A549 (cell line): ENCODE results near the gene NDUFS8. TPM values are rescaled to one million over a fixed set of nuclear protein-coding genes. Genes with fewer than 3 reads are reported as not detected.

Source experiments
- ATOH8 ChIP-seq: fragments of 250-450 bp; sonication (Bioruptor Pico); IDR thresholded peaks from 2 replicates; pipeline ENCODE4 v1.5.0; 2020; ENCODE audit warnings: low read depth, mild to moderate bottlenecking, moderate library complexity
- BHLHE40 ChIP-seq: IDR thresholded peaks from 2 replicates; pipeline ENCODE4 v1.6.1; 2012; ENCODE audit warnings: low read depth, low read length, inconsistent platforms
- CHD4 ChIP-seq: fragments of 200-600 bp; sonication (generic); IDR thresholded peaks from 2 replicates; pipeline ENCODE4 v1.6.1; 2016; ENCODE audit warnings: antibody characterized with exemption, mild to moderate bottlenecking, borderline replicate concordance
- E2F6 ChIP-seq: IDR thresholded peaks from 2 replicates; pipeline ENCODE4 v1.6.1; 2012; ENCODE audit warnings: low read depth, borderline replicate concordance
- EHF ChIP-seq: fragments of 250-450 bp; sonication (Bioruptor Pico); IDR thresholded peaks from 2 replicates; pipeline ENCODE4 v1.5.0; 2020; ENCODE audit warnings: mild to moderate bottlenecking
- EP300 ChIP-seq, 2 experiments: fragments of >200 bp; sonication (Bioruptor Twin); formaldehyde crosslinking; IDR thresholded peaks; 2 replicates in 1 of 2; 3 replicates in 1 of 2; pipeline ENCODE4 v1.6.1; 2016 to 2017
- ESRRA ChIP-seq: fragments of 150-350 bp; IDR thresholded peaks from 2 replicates; pipeline ENCODE4 v1.6.1; 2014; ENCODE audit warnings: mild to moderate bottlenecking, low read length, borderline replicate concordance
- FOSL2 ChIP-seq, 2 experiments: fragments of 450-650 bp in 1 of 2; fragments of >200 bp in 1 of 2; sonication (Bioruptor Twin) in 1 of 2; formaldehyde crosslinking; IDR thresholded peaks; 2 replicates each; pipeline versions ENCODE4 v1.5.0 to v1.6.1; 2016 to 2020; ENCODE audit warnings: mild to moderate bottlenecking in 1 of 2, moderate library complexity in 1 of 2
- HEYL ChIP-seq: fragments of 250-450 bp; sonication (Bioruptor Pico); IDR thresholded peaks from 2 replicates; pipeline ENCODE4 v1.8.0; 2021; ENCODE audit warnings: mild to moderate bottlenecking, moderate library complexity
- HMGXB4 ChIP-seq: fragments of 250-450 bp; sonication (Bioruptor Pico); IDR thresholded peaks from 2 replicates; pipeline ENCODE4 v1.5.0; 2021; ENCODE audit warnings: mild to moderate bottlenecking, moderate library complexity, borderline replicate concordance
- HOXA7 ChIP-seq: fragments of 250-450 bp; sonication (Bioruptor Pico); IDR thresholded peaks from 2 replicates; pipeline ENCODE4 v1.5.0; 2020; ENCODE audit warnings: mild to moderate bottlenecking, moderate library complexity
- HOXB13 ChIP-seq: fragments of 250-450 bp; sonication (Bioruptor Pico); IDR thresholded peaks from 2 replicates; pipeline ENCODE4 v1.5.0; 2020; ENCODE audit warnings: low read depth, mild to moderate bottlenecking, moderate library complexity
- JUN ChIP-seq, 2 experiments: fragments of >200 bp; sonication (Bioruptor Twin); formaldehyde crosslinking; IDR thresholded peaks; 2 replicates in 1 of 2; 3 replicates in 1 of 2; pipeline ENCODE4 v1.6.1; 2016 to 2017
- JUNB ChIP-seq: fragments of >200 bp; sonication (Bioruptor Twin); formaldehyde crosslinking; IDR thresholded peaks from 2 replicates; pipeline ENCODE4 v1.6.1; 2016
- KDM1A ChIP-seq: fragments of 200-600 bp; sonication (generic); IDR thresholded peaks from 2 replicates; pipeline ENCODE4 v1.6.1; 2016; ENCODE audit warnings: low read depth, mild to moderate bottlenecking
- KDM5A ChIP-seq: fragments of 200-600 bp; sonication (generic); IDR thresholded peaks from 2 replicates; pipeline ENCODE4 v1.6.1; 2016; ENCODE audit warnings: antibody characterized with exemption, mild to moderate bottlenecking
- MAFK ChIP-seq: fragments of 450-650 bp; IDR thresholded peaks from 2 replicates; pipeline ENCODE4 v1.6.1; 2014; ENCODE audit not compliant: partially characterized antibody
- MAX ChIP-seq: IDR thresholded peaks from 2 replicates; pipeline ENCODE4 v1.6.1; 2012
- MAZ ChIP-seq: fragments of 150-350 bp; IDR thresholded peaks from 2 replicates; pipeline ENCODE4 v1.6.1; 2014; ENCODE audit warnings: antibody characterized with exemption, low read depth, low read length, borderline replicate concordance
- NFE2L2 ChIP-seq: fragments of 150-350 bp; conservative IDR thresholded peaks from 2 replicates; pipeline ENCODE4 v1.6.1; 2014; ENCODE audit warnings: low read length
- NR3C1 ChIP-seq: fragments of >200 bp; sonication (Bioruptor Twin); formaldehyde crosslinking; IDR thresholded peaks from 3 replicates; pipeline ENCODE4 v1.6.1; 2017
- PHF8 ChIP-seq: fragments of 200-600 bp; sonication (generic); IDR thresholded peaks from 2 replicates; pipeline ENCODE4 v1.6.1; 2016; ENCODE audit warnings: low read depth, mild to moderate bottlenecking, antibody characterized with exemption, moderate library complexity, borderline replicate concordance
- POLR2A ChIP-seq: IDR thresholded peaks from 2 replicates; pipeline ENCODE4 v1.6.1; 2012; ENCODE audit warnings: mild to moderate bottlenecking, low read length
- POLR2AphosphoS2 ChIP-seq: conservative IDR thresholded peaks from 2 replicates; pipeline ENCODE4 v1.6.1; 2012; ENCODE audit warnings: low read length, improper control_type of control experiment, inconsistent platforms
- RAD21 ChIP-seq, 2 experiments: fragments of >200 bp in 1 of 2; sonication (Bioruptor Twin) in 1 of 2; formaldehyde crosslinking in 1 of 2; IDR thresholded peaks in 1 of 2; conservative IDR thresholded peaks in 1 of 2; 2 replicates in 1 of 2; 3 replicates in 1 of 2; pipeline ENCODE4 v1.6.1; 2012 to 2018; ENCODE audit warnings: inconsistent platforms in 1 of 2
- RCOR1 ChIP-seq: fragments of 150-350 bp; IDR thresholded peaks from 2 replicates; pipeline ENCODE4 v1.6.1; 2014; ENCODE audit warnings: antibody characterized with exemption, low read length, low read depth
- REST ChIP-seq: fragments of 200-600 bp; sonication (generic); IDR thresholded peaks from 2 replicates; pipeline ENCODE4 v1.6.1; 2016; ENCODE audit warnings: antibody characterized with exemption, mild to moderate bottlenecking, moderate library complexity
- RFX5 ChIP-seq: fragments of 450-650 bp; IDR thresholded peaks from 2 replicates; pipeline ENCODE4 v1.7.1; 2014; ENCODE audit warnings: antibody characterized with exemption, mild to moderate bottlenecking, moderate library complexity
- SMC3 ChIP-seq: fragments of >200 bp; sonication (Bioruptor Twin); formaldehyde crosslinking; IDR thresholded peaks from 3 replicates; pipeline ENCODE4 v1.6.1; 2018; ENCODE audit warnings: inconsistent platforms
- TFCP2L1 ChIP-seq: fragments of 250-450 bp; sonication (Bioruptor Pico); IDR thresholded peaks from 2 replicates; pipeline ENCODE4 v1.5.0; 2021; ENCODE audit warnings: mild to moderate bottlenecking
- ZFP36 ChIP-seq: fragments of 450-650 bp; IDR thresholded peaks from 2 replicates; pipeline ENCODE4 v1.6.1; 2014; ENCODE audit warnings: borderline replicate concordance; ENCODE audit not compliant: partially characterized antibody
- ZNF302 ChIP-seq: fragments of 250-450 bp; sonication (Bioruptor Pico); IDR thresholded peaks from 2 replicates; pipeline ENCODE4 v1.9.0; 2021; ENCODE audit warnings: inconsistent platforms, mild to moderate bottlenecking, moderate library complexity
- ZSCAN20 ChIP-seq: fragments of 250-450 bp; sonication (Bioruptor Pico); IDR thresholded peaks from 2 replicates; pipeline ENCODE4 v1.8.0; 2022; ENCODE audit warnings: mild to moderate bottlenecking, moderate library complexity
- polyA plus RNA-seq, 4 experiments: library from polyadenylated mRNA; depleted of rRNA in 3 of 4; stranded (reverse); fragments of >200 nt; fragmentation: RNase III in 1 of 4; extraction: RNeasy Plus Mini Kit Qiagen cat#74134 plus additional on column Dnase treatment in 1 of 4; gene quantifications; 2 replicates in 3 of 4; 3 replicates in 1 of 4; pipeline ENCODE4 v1.2.3, GENCODE V29; 2011 to 2017

NDUFS8 gene
- polyA plus RNA-seq, 2 of the 4 experiments (the other 2 are of a cell fraction) = 71.0 to 298 TPM

- TF ChIP-seq POLR2AphosphoS2 = peak; percentile 67; the same call in 1 of the 2 replicates
- no peak for TF ChIP-seq KDM5A
- peak; percentile 88 for TF ChIP-seq ZSCAN20 (CRISPR knock-in tag)
- peak; percentile 41; the same call in 1 of the 2 replicates for TF ChIP-seq TFCP2L1 (CRISPR knock-in tag)
- TF ChIP-seq HOXB13 (CRISPR knock-in tag) = peak; percentile 94
- TF ChIP-seq JUN (IDR thresholded peaks at IDR 0.05) = peak; percentile 96 to 97
- TF ChIP-seq E2F6 = no peak; the same call in none of the 2 replicates
- peak; percentile 77 for TF ChIP-seq JUNB
- peak; percentile 100 for TF ChIP-seq ZFP36
- no peak for TF ChIP-seq POLR2A
- no peak for TF ChIP-seq MAFK
- TF ChIP-seq ATOH8 = no peak
- TF ChIP-seq HOXA7 (CRISPR knock-in tag) = peak; percentile 96
- no peak for TF ChIP-seq MAZ
- peak; percentile 86 for TF ChIP-seq FOSL2 (IDR thresholded peaks at IDR 0.05)
- TF ChIP-seq FOSL2 (CRISPR knock-in tag; IDR thresholded peaks at IDR 0.05) = peak; percentile 97
- no peak for TF ChIP-seq PHF8
- TF ChIP-seq KDM1A = no peak; the same call in 1 of the 2 replicates
- peak; percentile 26; the same call in 2 of the 3 replicates for TF ChIP-seq SMC3
- no peak; the same call in 1 of the 2 replicates for TF ChIP-seq ESRRA
- TF ChIP-seq CHD4 = no peak
- no peak for TF ChIP-seq RFX5
- TF ChIP-seq EP300 (IDR thresholded peaks at IDR 0.05) = peak; percentile 84 to 93; a peak in 4 of 5 replicates
- TF ChIP-seq HMGXB4 (CRISPR knock-in tag) = no peak
- TF ChIP-seq HEYL (CRISPR knock-in tag) = peak; percentile 48; the same call in 1 of the 2 replicates
- no peak; the same call in 1 of the 2 replicates for TF ChIP-seq NFE2L2
- TF ChIP-seq BHLHE40 = no peak
- TF ChIP-seq EHF (CRISPR knock-in tag) = peak; percentile 92; the same call in 1 of the 2 replicates
- no peak for TF ChIP-seq NR3C1
- no peak for TF ChIP-seq REST
- peak in 1 of 2 experiments; percentile 5; a peak in 2 of 5 replicates for TF ChIP-seq RAD21 (conservative IDR thresholded peaks at IDR 0.05 in 1 of 2, IDR thresholded peaks at IDR 0.05 in 1 of 2)
- TF ChIP-seq ZNF302 (CRISPR knock-in tag) = peak; percentile 95
- TF ChIP-seq RCOR1 = 0 out of 2 replicates have a peak, but pooled peaks have one; percentile 88
- peak; percentile 89 for TF ChIP-seq MAX
These were observed 16.1 kb upstream of the NDUFS8 start (continued) for GRCh38 chr11:68014157-68014946.
